Measurements from ENCODE around the gene LRRC42. TPM values are rescaled to one million over a fixed set of nuclear protein-coding genes. Genes with fewer than 3 reads are reported as not detected.
"Not testable (repeated sequence)": the region's sequence is repeated elsewhere in the genome, so short reads cannot be mapped to it uniquely, and the experiment has no call there.

Gene LRRC42
- total RNA-seq, 1 experiment from 2014 or later = 59.3 TPM

- DNase-seq (ENCODE audit: low read depth) = no peak
Measured at GRCh38 chr1:53967409-53968124, 21.4 kb downstream of the LRRC42 start.

GRCh38 chr1:53968125-53968513 is 22.0 kb downstream of the LRRC42 start:
- DNase-seq (ENCODE audit: low read depth) = no peak

GRCh38 chr1:53969323-53969722 is 23.2 kb downstream of the LRRC42 start:
- not testable (repeated sequence) for DNase-seq (ENCODE audit: low read depth)

- DNase-seq (ENCODE audit: low read depth) = peak; percentile 21
Measured at GRCh38 chr1:53971718-53972117, 25.6 kb downstream of the LRRC42 start.

GRCh38 chr1:53975861-53976260 is 29.7 kb downstream of the LRRC42 start:
- no peak for DNase-seq (ENCODE audit: low read depth)

GRCh38 chr1:53979712-53980450 is 33.7 kb downstream of the LRRC42 start:
- no peak for DNase-seq (ENCODE audit: low read depth)

GRCh38 chr1:53981220-53981619 is 35.1 kb downstream of the LRRC42 start:
- DNase-seq (ENCODE audit: low read depth) = no peak

- peak; percentile 56 for DNase-seq (ENCODE audit: low read depth)
Measured at GRCh38 chr1:53982034-53982762, 36.0 kb downstream of the LRRC42 start.

- no peak for DNase-seq (ENCODE audit: low read depth)
Measured at GRCh38 chr1:53982763-53983104, 36.6 kb downstream of the LRRC42 start.

GRCh38 chr1:53984726-53985125 is 38.6 kb downstream of the LRRC42 start:
- no peak for DNase-seq (ENCODE audit: low read depth)

GRCh38 chr1:53986458-53986857 is 40.3 kb downstream of the LRRC42 start:
- no peak for DNase-seq (ENCODE audit: low read depth)

GRCh38 chr1:53987880-53988279 is 41.7 kb downstream of the LRRC42 start:
- DNase-seq (ENCODE audit: low read depth) = no peak

GRCh38 chr1:53992085-53992874 is 46.1 kb downstream of the LRRC42 start:
- DNase-seq (ENCODE audit: low read depth) = peak; percentile 35

- not testable (repeated sequence) for DNase-seq (ENCODE audit: low read depth)
Measured at GRCh38 chr1:53994516-53994915, 48.4 kb downstream of the LRRC42 start.

- DNase-seq (ENCODE audit: low read depth) = no peak
Measured at GRCh38 chr1:53995683-53996082, 49.5 kb downstream of the LRRC42 start.

GRCh38 chr1:53998223-53998622 is 52.1 kb downstream of the LRRC42 start:
- no peak for DNase-seq (ENCODE audit: low read depth)

GRCh38 chr1:53999920-54000319 is 53.8 kb downstream of the LRRC42 start:
- DNase-seq (ENCODE audit: low read depth) = no peak

- no peak for DNase-seq (ENCODE audit: low read depth)
Measured at GRCh38 chr1:54001591-54001990, 55.4 kb downstream of the LRRC42 start.

- no peak for DNase-seq (ENCODE audit: low read depth)
Measured at GRCh38 chr1:54002544-54003248, 56.5 kb downstream of the LRRC42 start.

GRCh38 chr1:54003249-54003646 is 57.1 kb downstream of the LRRC42 start:
- no peak for DNase-seq (ENCODE audit: low read depth)

Data from M059J (cell line).